Cardiac fibroblast (primary cell): ENCODE data around the gene ARIH1.
A peak's percentile ranks its signal among the peaks of the same experiment; 100 is the strongest.

ENCODE experiments used
- DNase-seq, 2 donors: peaks; one replicate each; pipeline versions ENCODE4 v3.0.0 to v3.0.0-alpha.2; 2010; ENCODE audit warnings: low read depth in 2 of 2
- H3K4me3 ChIP-seq, 2 donors: replicated peaks in 1 of 2; 1 replicate in 1 of 2; 2 replicates in 1 of 2; pipeline ENCODE4 v1.5.1; 2011; ENCODE audit warnings: low read depth in 2 of 2, low read length in 2 of 2, mild to moderate bottlenecking in 2 of 2, moderate library complexity in 1 of 2
- CTCF ChIP-seq: IDR thresholded peaks from one replicate; pipeline ENCODE4 v1.5.1; 2011; ENCODE audit warnings: low read depth, mild to moderate bottlenecking, low read length, inconsistent platforms

Gene ARIH1

GRCh38 chr15:72509484-72509883, 35.4 kb downstream of the ARIH1 start:
- H3K4me3 ChIP-seq, result no peak overlapping the region
- no peak for TF ChIP-seq CTCF
- DNase-seq, result no peak

GRCh38 chr15:72511536-72511935, 37.4 kb downstream of the ARIH1 start:
- no peak overlapping the region for H3K4me3 ChIP-seq
- no peak for DNase-seq
- TF ChIP-seq CTCF, result no peak

GRCh38 chr15:72515591-72516389, 41.7 kb downstream of the ARIH1 start:
- H3K4me3 ChIP-seq, result no peak overlapping the region
- DNase-seq, result peak; percentile 35 to 39
- no peak for TF ChIP-seq CTCF

- no peak for DNase-seq
- no peak overlapping the region for H3K4me3 ChIP-seq
- TF ChIP-seq CTCF, result no peak
These were observed 42.6 kb downstream of the ARIH1 start for GRCh38 chr15:72516777-72517176.

GRCh38 chr15:72521682-72522081, 47.6 kb downstream of the ARIH1 start:
- DNase-seq, result peak; percentile 64 to 69
- no peak for TF ChIP-seq CTCF

GRCh38 chr15:72532991-72533601, 59.0 kb downstream of the ARIH1 start:
- no peak for DNase-seq
- peak; percentile 47 for TF ChIP-seq CTCF
- no peak overlapping the region for H3K4me3 ChIP-seq

More at GRCh38 chr15:72521682-72522081, 47.6 kb downstream of the ARIH1 start:
- no peak overlapping the region for H3K4me3 ChIP-seq

GRCh38 chr15:72534523-72534922, 60.4 kb downstream of the ARIH1 start:
- DNase-seq, result no peak
- no peak for TF ChIP-seq CTCF

More at GRCh38 chr15:72534523-72534922, 60.4 kb downstream of the ARIH1 start:
- H3K4me3 ChIP-seq, result no peak overlapping the region
